Ovary (tissue), 3 donors: Measurements from ENCODE around the gene GTF2IRD1.

Source experiments
- CTCF ChIP-seq, 3 donors: fragments of 450-650 bp in 2 of 3; fragments of 200-600 bp in 1 of 3; IDR thresholded peaks; one replicate each; pipeline versions ENCODE4 v1.5.1 to v1.8.0; 2016 to 2022; ENCODE audit warnings: antibody characterized with exemption in 3 of 3, mild to moderate bottlenecking in 1 of 3
- POLR2A ChIP-seq: fragments of 450-650 bp; IDR thresholded peaks from one replicate; pipeline ENCODE4 v1.6.1; 2017; ENCODE audit warnings: antibody characterized with exemption, mild to moderate bottlenecking, moderate library complexity
- donor health status: DM: no; HTN: no; CAD: no.

DNA sequence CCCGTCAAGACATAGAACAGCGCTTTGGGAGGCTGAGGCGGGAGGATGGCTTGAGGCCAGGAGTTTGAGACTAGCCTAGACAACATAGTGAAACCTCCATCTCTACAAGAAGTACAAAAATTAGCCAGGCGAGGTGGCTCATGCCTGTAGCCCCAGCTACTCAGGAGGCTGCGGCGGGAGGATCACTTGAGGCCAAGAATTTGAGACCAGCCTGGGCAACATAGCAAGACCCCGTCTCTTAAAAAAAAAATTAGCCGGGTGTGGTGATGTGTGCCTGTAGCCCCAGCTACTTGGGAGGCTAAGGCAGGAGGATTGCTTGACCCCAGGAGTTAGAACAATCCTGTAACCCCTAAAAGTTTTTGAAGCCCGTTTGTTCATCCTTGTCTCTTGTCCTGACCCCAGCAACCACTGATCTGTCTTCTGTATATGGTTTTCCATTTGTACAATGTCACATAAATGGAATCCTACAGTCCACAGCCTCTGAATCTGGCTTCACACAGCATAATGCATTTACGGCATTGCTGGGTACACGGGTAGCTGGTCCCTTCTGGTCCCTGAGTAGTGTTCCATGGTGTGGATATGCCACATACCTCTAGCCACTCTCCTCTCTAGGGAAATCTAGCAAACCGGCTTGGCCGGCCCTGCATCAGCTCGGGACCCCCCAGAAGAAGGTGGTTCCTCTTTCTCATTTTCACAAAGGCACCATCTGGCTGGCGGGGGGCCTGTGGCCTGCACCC, 8.4 kb downstream of the GTF2IRD1 start:
- TF ChIP-seq POLR2A, result no peak
- no peak for TF ChIP-seq CTCF (IDR thresholded peaks at IDR 0.05)
